ENCODE data around the gene PTOV1.

DNA sequence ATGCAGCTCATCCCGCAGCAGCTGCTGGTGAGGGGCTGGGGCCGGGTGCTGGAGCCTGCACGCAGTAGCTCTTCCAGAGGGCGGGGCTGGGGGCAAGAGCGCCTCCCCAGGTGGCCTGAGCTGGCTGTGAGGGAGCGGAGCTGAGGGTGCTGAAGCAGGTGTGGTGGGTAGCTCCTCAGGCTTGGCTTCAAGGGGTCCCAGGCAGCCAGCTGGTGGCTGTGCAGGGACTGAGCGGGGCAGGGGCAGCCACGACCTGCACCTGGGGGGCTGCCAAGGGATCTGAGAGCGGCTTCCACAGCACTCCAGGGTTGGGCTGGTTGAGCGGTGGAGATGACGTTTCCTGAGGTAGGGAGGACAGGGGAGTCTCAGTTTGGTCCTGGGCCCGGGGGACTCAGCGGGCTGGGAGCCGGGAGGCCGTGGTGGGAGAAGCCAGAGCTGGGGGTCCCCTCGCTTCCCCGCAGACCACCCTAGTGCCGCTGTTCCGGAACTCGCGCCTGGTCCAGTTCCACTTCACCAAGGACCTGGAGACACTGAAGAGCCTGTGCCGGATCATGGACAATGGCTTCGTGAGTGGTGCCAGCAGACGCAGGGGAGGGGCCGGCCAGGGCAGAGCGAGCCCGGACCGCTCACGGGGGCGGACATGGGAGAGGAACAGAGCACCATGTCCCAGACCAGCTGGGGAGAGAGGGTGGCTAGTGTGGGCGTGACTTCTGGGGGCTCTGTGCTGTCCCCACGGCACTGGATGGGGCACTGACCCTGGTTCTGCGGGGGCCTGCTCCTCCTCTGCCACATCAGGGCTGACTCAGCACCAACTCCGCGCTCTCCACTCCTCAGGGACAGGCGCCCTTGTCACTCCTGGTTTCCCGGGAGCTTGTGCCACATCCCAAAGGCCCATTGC is 7.4 kb downstream of the PTOV1 start:
- TF ChIP-seq, protein P1, sequence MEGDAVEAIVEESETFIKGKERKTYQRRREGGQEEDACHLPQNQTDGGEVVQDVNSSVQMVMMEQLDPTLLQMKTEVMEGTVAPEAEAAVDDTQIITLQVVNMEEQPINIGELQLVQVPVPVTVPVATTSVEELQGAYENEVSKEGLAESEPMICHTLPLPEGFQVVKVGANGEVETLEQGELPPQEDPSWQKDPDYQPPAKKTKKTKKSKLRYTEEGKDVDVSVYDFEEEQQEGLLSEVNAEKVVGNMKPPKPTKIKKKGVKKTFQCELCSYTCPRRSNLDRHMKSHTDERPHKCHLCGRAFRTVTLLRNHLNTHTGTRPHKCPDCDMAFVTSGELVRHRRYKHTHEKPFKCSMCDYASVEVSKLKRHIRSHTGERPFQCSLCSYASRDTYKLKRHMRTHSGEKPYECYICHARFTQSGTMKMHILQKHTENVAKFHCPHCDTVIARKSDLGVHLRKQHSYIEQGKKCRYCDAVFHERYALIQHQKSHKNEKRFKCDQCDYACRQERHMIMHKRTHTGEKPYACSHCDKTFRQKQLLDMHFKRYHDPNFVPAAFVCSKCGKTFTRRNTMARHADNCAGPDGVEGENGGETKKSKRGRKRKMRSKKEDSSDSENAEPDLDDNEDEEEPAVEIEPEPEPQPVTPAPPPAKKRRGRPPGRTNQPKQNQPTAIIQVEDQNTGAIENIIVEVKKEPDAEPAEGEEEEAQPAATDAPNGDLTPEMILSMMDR (IDR thresholded peaks at IDR 0.05) = no peak
- no peak for TF ChIP-seq POLR2A (IDR thresholded peaks at IDR 0.05)
